Stomach (tissue), 4 donors: ENCODE measurements around the gene CD200.

ENCODE experiments used
- CTCF ChIP-seq, 7 experiments: fragments of 450-650 bp in 4 of 7; fragments of 200-600 bp in 3 of 7; sonication (generic) in 3 of 7; IDR thresholded peaks; one replicate each; pipeline ENCODE4 v1.5.1; 2016 to 2019; ENCODE audit warnings: antibody characterized with exemption in 7 of 7, control low read depth in 2 of 7, mild to moderate bottlenecking in 1 of 7
- POLR2A ChIP-seq, 4 donors: fragments of 450-650 bp; IDR thresholded peaks; one replicate each; pipeline ENCODE4 v1.6.1; 2016; ENCODE audit warnings: antibody characterized with exemption in 4 of 4, control low read depth in 2 of 4, mild to moderate bottlenecking in 1 of 4, moderate library complexity in 1 of 4
- POLR2AphosphoS5 ChIP-seq, 3 donors: sonication (generic); formaldehyde crosslinking; IDR thresholded peaks; one replicate each; pipeline ENCODE4 v1.6.1; 2016; ENCODE audit warnings: antibody characterized with exemption in 3 of 3

GRCh38 chr3:112293368-112294321 is 39.3 kb upstream of the CD200 start, which contains the start of gene SLC9C1:
- TF ChIP-seq CTCF (IDR thresholded peaks at IDR 0.05) (peak in 5 of 7 experiments; percentile 35 to 69 (median 45)), POLR2A (IDR thresholded peaks at IDR 0.05) (no peak), POLR2AphosphoS5 (IDR thresholded peaks at IDR 0.05) (peak in 1 of 3 donors; percentile 38)
